Smooth muscle cell (in vitro differentiated cells): ENCODE measurements around the gene ZNF385B. TPM values are rescaled to one million over a fixed set of nuclear protein-coding genes. Genes with fewer than 3 reads are reported as not detected.

Experiments used
- DNase-seq: peaks from one replicate; lab custom pipeline; 2025; ENCODE audit not compliant: unreplicated experiment; lab: John Stamatoyannopoulos, UW
- H2AFZ ChIP-seq: fragments of 200-600 bp; sonication (generic); 2 replicates; pipeline ENCODE4 v1.6.0; 2016; ENCODE audit warnings: antibody characterized with exemption, low read depth, mild to moderate bottlenecking
- H3F3A ChIP-seq: fragments of 200-600 bp; sonication (generic); 2 replicates; pipeline ENCODE4 v1.6.0; 2017; ENCODE audit warnings: antibody characterized with exemption, low read depth
- H3K27ac ChIP-seq: fragments of 200-600 bp; sonication (generic); 2 replicates; pipeline ENCODE4 v1.5.1; 2016; ENCODE audit warnings: low read depth, mild to moderate bottlenecking
- H3K27me3 ChIP-seq: fragments of 200-600 bp; sonication (generic); 2 replicates; pipeline ENCODE4 v1.6.1; 2016; ENCODE audit warnings: low read depth, mild to moderate bottlenecking
- H3K36me3 ChIP-seq: fragments of 200-600 bp; sonication (generic); 2 replicates; pipeline ENCODE4 v1.5.1; 2016; ENCODE audit warnings: low read depth
- H3K4me1 ChIP-seq: fragments of 200-600 bp; sonication (generic); 2 replicates; pipeline ENCODE4 v1.5.1; 2016; ENCODE audit warnings: low read depth
- H3K4me2 ChIP-seq: fragments of 200-600 bp; sonication (generic); 2 replicates; pipeline ENCODE4 v1.6.0; 2016; ENCODE audit warnings: mild to moderate bottlenecking
- H3K4me3 ChIP-seq: fragments of 200-600 bp; sonication (generic); 2 replicates; pipeline ENCODE4 v1.5.1; 2016; ENCODE audit warnings: mild to moderate bottlenecking
- H3K79me2 ChIP-seq: fragments of 200-600 bp; sonication (generic); 2 replicates; pipeline ENCODE4 v1.6.0; 2016; ENCODE audit warnings: low read depth, mild to moderate bottlenecking
- H3K9ac ChIP-seq: fragments of 200-600 bp; sonication (generic); 2 replicates; pipeline ENCODE4 v1.6.0; 2016; ENCODE audit warnings: low read depth
- H3K9me3 ChIP-seq: fragments of 200-600 bp; sonication (generic); replicated peaks from 2 replicates; pipeline ENCODE4 v1.5.1; 2016; ENCODE audit warnings: low read depth
- H4K20me1 ChIP-seq: fragments of 200-600 bp; sonication (generic); 2 replicates; pipeline ENCODE4 v1.6.0; 2016; ENCODE audit warnings: low read depth
- CTCF ChIP-seq: fragments of 200-600 bp; sonication (generic); IDR thresholded peaks from 2 replicates; pipeline ENCODE4 v1.5.1; 2017; ENCODE audit warnings: borderline replicate concordance, mild to moderate bottlenecking, antibody characterized with exemption; ENCODE audit not compliant: insufficient read depth, poor library complexity, severe bottlenecking
- WGBS: methylation state at CpG from one replicate; pipeline ENCODE4 v1.1.7; 2016; ENCODE audit warnings: low lambda C conversion rate; 5-methylcytosine and 5-hydroxymethylcytosine counted together
- polyA plus RNA-seq: library from polyadenylated mRNA; unstranded; fragments of >200 nt; fragmentation: Nextera tagmentation; extraction: Ambion mirVana; gene quantifications from 2 replicates; pipeline ENCODE4 v1.2.1, GENCODE V29; 2016
- total RNA-seq: library from RNA; depleted of rRNA; stranded (reverse); fragments of >200 nt; gene quantifications from 2 replicates; pipeline ENCODE4 v1.2.3, GENCODE V29; 2014

The ZNF385B gene
- total and polyA plus RNA-seq, 2 experiments from 2014 or later, result 1.4 to 3.2 TPM

DNA sequence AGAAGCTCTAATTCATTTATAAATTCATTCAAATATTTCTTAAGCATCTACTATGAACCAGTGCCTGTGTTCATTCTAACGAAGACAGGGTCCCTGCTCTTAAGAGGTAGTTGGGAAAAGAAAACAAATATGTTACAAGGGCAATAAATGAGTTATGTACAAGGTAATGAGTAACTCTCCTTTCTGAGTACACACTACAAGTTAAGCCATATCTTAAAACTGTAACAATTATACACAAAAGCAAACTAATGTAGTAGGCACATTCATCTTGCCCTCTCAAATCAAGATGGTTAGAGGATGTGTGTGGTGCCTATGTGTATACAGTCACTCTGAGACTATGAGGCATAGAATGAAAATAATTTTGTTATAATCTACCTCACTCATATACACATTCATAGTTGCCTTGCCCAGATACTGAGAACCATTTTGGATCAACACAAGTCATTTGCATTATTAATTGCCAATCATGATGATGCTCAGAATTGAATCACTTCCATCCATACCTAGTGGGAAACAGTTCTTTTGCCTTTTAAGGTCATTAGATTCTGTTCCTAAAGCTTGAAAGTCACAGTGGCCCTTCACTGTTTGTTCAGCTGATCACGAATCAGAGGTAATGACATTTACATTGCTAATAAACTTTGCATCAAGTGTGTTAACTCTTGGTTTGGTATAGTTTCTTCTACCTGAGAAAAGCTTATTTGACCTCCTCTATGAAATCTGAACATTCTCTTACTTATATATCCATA, 283.1 kb downstream of the ZNF385B start:
- Histone ChIP-seq H3K4me1 (no peaks in the 10 kb centered on the region), H3K79me2 (no peaks in the 10 kb centered on the region), H4K20me1 (no peaks in the 10 kb centered on the region), H3K36me3 (no peaks in the 10 kb centered on the region), H3F3A (no peaks in the 10 kb centered on the region), H3K27ac (no peak overlapping the region), H3K4me2 (no peak overlapping the region), H3K4me3 (no peak overlapping the region), H3K9ac (no peak overlapping the region), H2AFZ (no peak overlapping the region), H3K9me3 (no peaks in the 10 kb centered on the region), H3K27me3 (no peaks in the 10 kb centered on the region)
- TF ChIP-seq CTCF, result no peak
- WGBS, result 76% methylated on average over 2 of the region's 2 CpGs
- DNase-seq, result no peak

- H3F3A ChIP-seq, result no peaks in the 10 kb centered on the region
- peak overlapping the region; percentile 6 for H2AFZ ChIP-seq
- H3K79me2 ChIP-seq, result no peaks in the 10 kb centered on the region
- H4K20me1 ChIP-seq, result no peaks in the 10 kb centered on the region
- H3K4me1 ChIP-seq, result no peaks in the 10 kb centered on the region
- WGBS, result 75% methylated on average over 3 of the region's 3 CpGs
- no peak overlapping the region for H3K9ac ChIP-seq
- H3K27me3 ChIP-seq, result no peaks in the 10 kb centered on the region
- H3K36me3 ChIP-seq, result no peaks in the 10 kb centered on the region
- no peaks in the 10 kb centered on the region for H3K9me3 ChIP-seq
- H3K4me2 ChIP-seq, result no peak overlapping the region
- TF ChIP-seq CTCF, result no peak
- H3K4me3 ChIP-seq, result no peak overlapping the region
- no peak overlapping the region for H3K27ac ChIP-seq
- DNase-seq, result no peak
These were observed 287.3 kb downstream of the ZNF385B start for GRCh38 chr2:179574061-179574519.

DNA sequence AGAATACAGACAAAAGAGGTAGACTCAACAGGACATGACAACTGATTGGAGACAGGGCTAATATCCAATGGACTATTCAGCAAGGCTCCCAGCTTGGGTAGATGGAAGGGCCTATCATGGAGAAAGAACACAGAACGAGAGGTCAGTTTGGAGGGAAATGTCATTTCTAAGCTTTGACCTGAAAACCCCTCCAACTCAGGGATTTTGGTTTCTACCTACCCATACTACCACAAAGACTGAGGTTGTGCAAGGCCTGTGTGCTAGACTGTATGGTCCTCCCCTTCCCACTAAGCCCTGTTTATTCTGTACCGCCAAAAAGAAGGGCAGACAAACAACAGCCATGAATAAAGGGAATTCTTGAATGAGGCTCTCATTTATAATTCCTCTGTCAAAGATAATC, 288.9 kb downstream of the ZNF385B start:
- 96% methylated on average over 2 of the region's 2 CpGs for WGBS
- Histone ChIP-seq H3K27ac (no peak overlapping the region), H3K4me3 (no peak overlapping the region), H3K79me2 (no peaks in the 10 kb centered on the region), H3F3A (no peaks in the 10 kb centered on the region), H3K4me2 (no peak overlapping the region), H3K36me3 (no peaks in the 10 kb centered on the region), H3K9ac (no peak overlapping the region), H4K20me1 (no peaks in the 10 kb centered on the region), H3K4me1 (peaks cover 4% of the 10 kb centered on the region), H3K9me3 (no peaks in the 10 kb centered on the region), H3K27me3 (no peaks in the 10 kb centered on the region), H2AFZ (no peak overlapping the region)
- no peak for DNase-seq
- no peak for TF ChIP-seq CTCF

DNA sequence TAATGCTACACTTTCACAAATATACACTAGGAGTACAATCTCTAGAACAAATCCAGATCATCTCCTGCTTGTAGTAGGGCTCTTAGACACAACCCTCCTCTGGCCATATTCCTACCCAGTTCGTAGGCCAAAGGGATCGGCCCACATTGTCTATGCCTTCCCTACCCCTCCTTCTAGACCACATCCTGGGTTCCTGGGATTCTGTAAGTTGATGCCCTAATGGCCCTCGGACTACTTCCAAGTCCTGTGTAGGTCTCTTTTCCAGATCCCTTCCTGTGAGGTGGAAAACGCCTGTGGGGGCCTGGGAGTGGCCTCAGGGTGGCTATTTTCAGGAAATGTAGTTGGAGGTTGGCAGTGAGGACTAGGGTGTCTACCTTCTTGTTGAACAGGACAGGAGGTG, 289.7 kb downstream of the ZNF385B start:
- Histone ChIP-seq H3K4me2 (no peak overlapping the region), H3K36me3 (no peaks in the 10 kb centered on the region), H4K20me1 (no peaks in the 10 kb centered on the region), H2AFZ (no peak overlapping the region), H3K9ac (no peak overlapping the region), H3K79me2 (no peaks in the 10 kb centered on the region), H3K4me1 (peaks cover 4% of the 10 kb centered on the region), H3K27ac (no peak overlapping the region), H3K27me3 (no peaks in the 10 kb centered on the region), H3K9me3 (no peaks in the 10 kb centered on the region), H3K4me3 (no peak overlapping the region), H3F3A (no peaks in the 10 kb centered on the region)
- WGBS, result 90% methylated on average over 4 of the region's 4 CpGs
- no peak for DNase-seq
- no peak for TF ChIP-seq CTCF
